HepG2 (cell line): ENCODE measurements around the gene OVCA2. TPM values are rescaled to one million over a fixed set of nuclear protein-coding genes. Genes with fewer than 3 reads are reported as not detected.
A peak's percentile ranks its signal among the peaks of the same experiment; 100 is the strongest.

Source experiments
- ARID4A ChIP-seq: sonication (generic); formaldehyde crosslinking; IDR thresholded peaks from 2 replicates; pipeline ENCODE4 v1.5.0; 2020; ENCODE audit warnings: mild to moderate bottlenecking, missing genetic modification reagents, borderline replicate concordance
- BCL3 ChIP-seq: sonication (generic); formaldehyde crosslinking; IDR thresholded peaks from 2 replicates; pipeline ENCODE4 v1.5.1; 2020; ENCODE audit warnings: mild to moderate bottlenecking, missing genetic modification reagents, moderate library complexity
- FOXA3 ChIP-seq: IDR thresholded peaks from 2 replicates; pipeline ENCODE4 v1.6.1; 2016; ENCODE audit warnings: missing genetic modification reagents, missing compliant biosample characterization
- GATA4 ChIP-seq: sonication (generic); IDR thresholded peaks from 2 replicates; pipeline ENCODE4 v1.6.1; 2016; ENCODE audit warnings: antibody characterized with exemption, low read depth, borderline replicate concordance
- GLMP ChIP-seq: sonication (generic); formaldehyde crosslinking; IDR thresholded peaks from 2 replicates; pipeline ENCODE4 v1.9.0; 2021; ENCODE audit warnings: missing genetic modification reagents, mild to moderate bottlenecking, borderline replicate concordance
- MEIS1 ChIP-seq: sonication (generic); formaldehyde crosslinking; IDR thresholded peaks from 2 replicates; pipeline ENCODE4 v1.9.0; 2021; ENCODE audit warnings: mild to moderate bottlenecking, missing genetic modification reagents, moderate library complexity, borderline replicate concordance
- RAD21 ChIP-seq: fragments of 450-650 bp; formaldehyde crosslinking; IDR thresholded peaks from 2 replicates; pipeline ENCODE4 v1.5.0; 2020; ENCODE audit warnings: mild to moderate bottlenecking
- SETDB1 ChIP-seq: sonication (generic); formaldehyde crosslinking; IDR thresholded peaks from 2 replicates; pipeline ENCODE4 v1.5.1; 2020; ENCODE audit warnings: missing genetic modification reagents, mild to moderate bottlenecking, borderline replicate concordance
- SP2 ChIP-seq: sonication (generic); formaldehyde crosslinking; IDR thresholded peaks from 2 replicates; pipeline ENCODE4 v1.5.1; 2020; ENCODE audit warnings: mild to moderate bottlenecking, missing genetic modification reagents
- TBL1XR1 ChIP-seq: fragments of 150-350 bp; IDR thresholded peaks from 2 replicates; pipeline ENCODE4 v1.6.1; 2014; ENCODE audit warnings: borderline replicate concordance, low read length; ENCODE audit not compliant: partially characterized antibody
- ZNF205 ChIP-seq: IDR thresholded peaks from 2 replicates; pipeline ENCODE4 v1.6.1; 2018; ENCODE audit warnings: missing biosample characterization, missing genetic modification reagents
- ZNF331 ChIP-seq: sonication (generic); formaldehyde crosslinking; IDR thresholded peaks from 2 replicates; pipeline ENCODE4 v1.4.0; 2020; ENCODE audit warnings: missing genetic modification reagents
- ZNF605 ChIP-seq: sonication (generic); formaldehyde crosslinking; IDR thresholded peaks from 2 replicates; pipeline ENCODE4 v1.8.0; 2022; ENCODE audit warnings: mild to moderate bottlenecking, missing genetic modification reagents
- polyA plus RNA-seq, 8 experiments: library from polyadenylated mRNA; depleted of rRNA in 3 of 8; stranded (reverse) in 7 of 8; unstranded in 1 of 8; fragments of >200 nt; fragmentation: Illumina TruSeq in 4 of 8; extraction: Trizol in 4 of 8; gene quantifications; 2 replicates each; pipeline versions ENCODE4 v1.2.1 to v1.2.3, GENCODE V29; 2011 to 2016; ENCODE audit warnings: low read depth in 4 of 8, missing spikeins in 1 of 8, mixed read lengths in 1 of 8; ENCODE audit not compliant: insufficient read depth in 1 of 8
- total RNA-seq, 5 experiments: library from RNA; depleted of rRNA; stranded (reverse); fragments of >200 nt; fragmentation: Illumina TruSeq; extraction: Trizol; gene quantifications; 2 replicates each; pipeline ENCODE4 v1.2.3, GENCODE V29; 2016; ENCODE audit warnings: low read depth in 1 of 5
- TF ChIP-seq, protein P1 (sequence below): IDR thresholded peaks from 2 replicates; pipeline ENCODE4 v1.6.1; 2016; ENCODE audit warnings: missing compliant biosample characterization, missing genetic modification reagents, borderline replicate concordance
- TF ChIP-seq, protein P2 (sequence below): sonication (generic); formaldehyde crosslinking; IDR thresholded peaks from 2 replicates; pipeline ENCODE4 v1.4.0; 2020; ENCODE audit warnings: missing genetic modification reagents, mild to moderate bottlenecking, borderline replicate concordance

The OVCA2 gene
- total and polyA plus RNA-seq, 2 of the 13 experiments (the other 11 are each of a cell fraction or from before 2014, with no cell fraction given): 23.7 to 28.2 TPM

DNA sequence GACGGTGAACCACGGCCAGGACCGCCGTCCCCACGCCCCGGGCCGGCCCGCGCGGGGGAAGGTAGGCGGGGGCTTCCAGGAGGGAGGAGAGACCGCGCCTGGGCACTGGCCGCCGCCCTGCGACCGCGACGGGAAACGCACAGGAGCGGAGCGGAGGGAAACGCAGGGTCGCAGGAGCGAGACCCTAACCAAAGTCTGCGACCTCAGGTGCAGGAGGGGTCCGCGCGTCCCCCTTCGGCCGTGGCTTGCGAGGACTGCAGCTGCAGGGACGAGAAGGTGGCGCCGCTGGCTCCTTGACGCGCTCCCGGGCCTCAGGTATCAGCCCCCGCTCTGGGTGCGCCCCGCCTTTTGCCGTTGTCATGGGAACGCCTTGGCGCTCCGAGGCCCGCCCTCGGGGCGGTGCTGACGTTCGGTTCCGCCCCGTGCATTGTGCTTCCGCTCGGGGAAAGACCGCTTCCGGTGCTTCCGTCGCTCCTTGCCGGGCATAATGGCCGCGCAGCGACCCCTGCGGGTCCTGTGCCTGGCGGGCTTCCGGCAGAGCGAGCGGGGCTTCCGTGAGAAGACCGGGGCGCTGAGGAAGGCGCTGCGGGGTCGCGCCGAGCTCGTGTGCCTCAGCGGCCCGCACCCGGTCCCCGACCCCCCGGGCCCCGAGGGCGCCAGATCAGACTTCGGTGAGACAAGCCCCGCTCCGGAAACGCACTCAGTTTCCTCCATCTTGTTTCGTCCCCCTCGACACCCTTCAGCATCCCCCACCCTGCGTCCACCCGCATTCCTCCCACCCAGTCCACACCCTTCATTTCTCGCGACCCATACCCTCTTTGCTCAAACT lies at the start of gene OVCA2 (continued):
- TF ChIP-seq GATA4 (no peak), TBL1XR1 (no peak), ARID4A (peak; percentile 90), ZNF205 (CRISPR knock-in tag) (peak; percentile 83), SETDB1 (CRISPR knock-in tag) (no peak), GLMP (CRISPR knock-in tag) (no peak), RAD21 (CRISPR knock-in tag) (peak; percentile 83), ZNF331 (CRISPR knock-in tag) (peak; percentile 82; the same call in 1 of the 2 replicates), MEIS1 (CRISPR knock-in tag) (peak; percentile 70; the same call in 1 of the 2 replicates), SP2 (CRISPR knock-in tag) (peak; percentile 84), FOXA3 (peak; percentile 47; the same call in 1 of the 2 replicates), ZNF605 (CRISPR knock-in tag) (peak; percentile 79; the same call in 1 of the 2 replicates), BCL3 (CRISPR knock-in tag) (peak; percentile 68)
- TF ChIP-seq, protein P1, sequence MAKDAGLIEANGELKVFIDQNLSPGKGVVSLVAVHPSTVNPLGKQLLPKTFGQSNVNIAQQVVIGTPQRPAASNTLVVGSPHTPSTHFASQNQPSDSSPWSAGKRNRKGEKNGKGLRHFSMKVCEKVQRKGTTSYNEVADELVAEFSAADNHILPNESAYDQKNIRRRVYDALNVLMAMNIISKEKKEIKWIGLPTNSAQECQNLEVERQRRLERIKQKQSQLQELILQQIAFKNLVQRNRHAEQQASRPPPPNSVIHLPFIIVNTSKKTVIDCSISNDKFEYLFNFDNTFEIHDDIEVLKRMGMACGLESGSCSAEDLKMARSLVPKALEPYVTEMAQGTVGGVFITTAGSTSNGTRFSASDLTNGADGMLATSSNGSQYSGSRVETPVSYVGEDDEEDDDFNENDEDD (CRISPR knock-in tag): peak; percentile 54; the same call in 1 of the 2 replicates
- TF ChIP-seq, protein P2, sequence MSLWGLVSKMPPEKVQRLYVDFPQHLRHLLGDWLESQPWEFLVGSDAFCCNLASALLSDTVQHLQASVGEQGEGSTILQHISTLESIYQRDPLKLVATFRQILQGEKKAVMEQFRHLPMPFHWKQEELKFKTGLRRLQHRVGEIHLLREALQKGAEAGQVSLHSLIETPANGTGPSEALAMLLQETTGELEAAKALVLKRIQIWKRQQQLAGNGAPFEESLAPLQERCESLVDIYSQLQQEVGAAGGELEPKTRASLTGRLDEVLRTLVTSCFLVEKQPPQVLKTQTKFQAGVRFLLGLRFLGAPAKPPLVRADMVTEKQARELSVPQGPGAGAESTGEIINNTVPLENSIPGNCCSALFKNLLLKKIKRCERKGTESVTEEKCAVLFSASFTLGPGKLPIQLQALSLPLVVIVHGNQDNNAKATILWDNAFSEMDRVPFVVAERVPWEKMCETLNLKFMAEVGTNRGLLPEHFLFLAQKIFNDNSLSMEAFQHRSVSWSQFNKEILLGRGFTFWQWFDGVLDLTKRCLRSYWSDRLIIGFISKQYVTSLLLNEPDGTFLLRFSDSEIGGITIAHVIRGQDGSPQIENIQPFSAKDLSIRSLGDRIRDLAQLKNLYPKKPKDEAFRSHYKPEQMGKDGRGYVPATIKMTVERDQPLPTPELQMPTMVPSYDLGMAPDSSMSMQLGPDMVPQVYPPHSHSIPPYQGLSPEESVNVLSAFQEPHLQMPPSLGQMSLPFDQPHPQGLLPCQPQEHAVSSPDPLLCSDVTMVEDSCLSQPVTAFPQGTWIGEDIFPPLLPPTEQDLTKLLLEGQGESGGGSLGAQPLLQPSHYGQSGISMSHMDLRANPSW (CRISPR knock-in tag): no peak; the same call in 1 of the 2 replicates
